ENCODE results near the gene OPA3.

DNA sequence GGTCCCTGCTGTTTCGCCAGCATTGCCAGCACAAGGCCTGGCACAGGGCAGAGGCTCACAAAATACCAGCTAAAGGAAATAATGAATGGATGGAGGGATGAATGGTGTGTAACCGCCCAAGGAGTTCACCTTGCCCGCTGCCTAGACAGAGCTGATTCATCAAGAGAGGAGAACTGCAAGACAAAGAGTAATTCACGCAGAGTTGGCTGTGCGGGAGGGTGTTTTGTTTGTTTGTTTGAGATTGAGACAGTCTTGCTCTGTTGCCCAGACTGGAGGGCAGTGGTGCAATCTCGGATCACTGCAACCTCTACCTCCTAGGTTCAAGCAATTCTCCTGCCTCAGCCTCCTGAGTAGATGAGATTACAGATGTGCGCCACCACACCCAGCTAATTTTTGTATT lies 3.0 kb downstream of the OPA3 start:
- TF ChIP-seq CTCF (IDR thresholded peaks at IDR 0.05) = no peak
- no peak for TF ChIP-seq POLR2A (IDR thresholded peaks at IDR 0.05)
- no peak for TF ChIP-seq POLR2AphosphoS5 (IDR thresholded peaks at IDR 0.05; ENCODE audit: insufficient read depth in 1 of 2, low read depth in 1 of 2)
